ENCODE results near the gene ASB18.

The ASB18 gene

DNA sequence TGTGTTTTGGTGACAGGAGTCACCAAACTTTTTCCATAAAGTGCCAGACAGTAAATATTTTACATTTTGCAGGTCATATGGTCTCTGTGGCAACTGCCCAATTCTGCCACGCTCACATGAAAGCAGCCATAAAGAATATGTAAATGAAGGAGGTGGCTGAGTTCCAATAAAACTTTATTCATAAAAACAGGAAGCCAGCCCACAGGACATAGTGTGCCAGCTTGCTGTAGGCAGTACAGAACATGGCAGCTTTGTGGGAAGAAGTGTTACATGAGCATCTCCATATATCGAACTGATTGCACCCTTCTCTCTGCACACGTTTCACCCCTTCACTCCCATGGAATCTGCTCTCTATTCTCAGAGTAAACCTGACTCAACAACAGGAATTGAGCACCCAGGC lies 10.2 kb downstream of the ASB18 start:
- TF ChIP-seq, protein P1, sequence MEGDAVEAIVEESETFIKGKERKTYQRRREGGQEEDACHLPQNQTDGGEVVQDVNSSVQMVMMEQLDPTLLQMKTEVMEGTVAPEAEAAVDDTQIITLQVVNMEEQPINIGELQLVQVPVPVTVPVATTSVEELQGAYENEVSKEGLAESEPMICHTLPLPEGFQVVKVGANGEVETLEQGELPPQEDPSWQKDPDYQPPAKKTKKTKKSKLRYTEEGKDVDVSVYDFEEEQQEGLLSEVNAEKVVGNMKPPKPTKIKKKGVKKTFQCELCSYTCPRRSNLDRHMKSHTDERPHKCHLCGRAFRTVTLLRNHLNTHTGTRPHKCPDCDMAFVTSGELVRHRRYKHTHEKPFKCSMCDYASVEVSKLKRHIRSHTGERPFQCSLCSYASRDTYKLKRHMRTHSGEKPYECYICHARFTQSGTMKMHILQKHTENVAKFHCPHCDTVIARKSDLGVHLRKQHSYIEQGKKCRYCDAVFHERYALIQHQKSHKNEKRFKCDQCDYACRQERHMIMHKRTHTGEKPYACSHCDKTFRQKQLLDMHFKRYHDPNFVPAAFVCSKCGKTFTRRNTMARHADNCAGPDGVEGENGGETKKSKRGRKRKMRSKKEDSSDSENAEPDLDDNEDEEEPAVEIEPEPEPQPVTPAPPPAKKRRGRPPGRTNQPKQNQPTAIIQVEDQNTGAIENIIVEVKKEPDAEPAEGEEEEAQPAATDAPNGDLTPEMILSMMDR (IDR thresholded peaks at IDR 0.05; ENCODE audit: low read depth, low read length), result no peak
- no peak for DNase-seq (ENCODE audit: extremely low read depth, low read depth)

DNA sequence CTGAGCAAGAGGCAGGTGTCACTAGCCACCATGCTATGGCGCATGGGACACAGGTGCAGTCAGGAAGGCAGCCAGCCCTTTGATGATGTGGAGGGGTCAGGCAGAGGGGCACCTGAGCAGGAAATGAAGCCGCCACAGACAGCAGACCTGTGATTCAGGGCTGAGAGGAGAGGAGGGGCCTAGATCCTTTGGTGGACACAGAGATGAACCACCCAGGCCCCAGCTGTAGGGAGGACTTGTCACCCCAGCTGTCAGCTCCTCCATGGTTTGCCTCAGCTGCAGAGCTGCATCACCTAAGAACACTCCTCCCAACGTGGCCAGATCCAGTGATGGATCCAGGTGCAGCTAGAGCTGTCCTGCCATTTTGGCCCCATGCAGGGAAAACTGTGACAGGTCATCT lies 11.6 kb downstream of the ASB18 start:
- no peak for DNase-seq (ENCODE audit: extremely low read depth, low read depth)
- TF ChIP-seq, protein P1 (IDR thresholded peaks at IDR 0.05; ENCODE audit: low read depth, low read length), result no peak

DNA sequence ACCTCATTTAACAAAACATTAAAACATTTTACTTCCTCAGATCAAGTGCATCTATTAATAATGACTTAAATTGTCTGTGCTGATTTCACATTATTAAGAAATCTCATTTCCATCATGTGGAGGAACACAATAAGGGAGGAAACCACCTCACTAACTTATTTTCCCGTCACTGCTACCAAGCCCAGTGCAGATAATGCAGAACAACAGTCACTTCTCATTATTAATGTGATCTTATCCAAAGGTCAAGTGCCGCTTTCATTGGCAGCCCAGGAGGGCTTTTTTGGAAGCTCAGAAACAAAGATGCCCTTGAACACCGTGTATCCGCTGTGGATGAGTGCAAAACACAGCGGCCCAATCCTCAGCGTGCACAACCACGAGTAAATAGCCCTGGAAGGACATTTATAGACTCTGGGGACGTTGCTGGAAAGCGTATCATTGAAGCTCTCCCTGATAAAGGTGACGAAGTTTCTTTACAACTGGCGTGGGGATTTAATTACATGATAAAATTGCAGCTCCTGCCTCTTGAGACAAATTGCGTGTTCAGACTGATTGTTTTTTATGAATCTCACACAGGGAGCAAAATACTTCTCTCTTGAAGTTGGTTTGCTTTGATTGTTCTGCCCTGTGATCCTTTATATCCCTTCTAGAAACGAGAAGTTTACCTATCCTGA lies 13.2 kb downstream of the ASB18 start:
- DNase-seq (ENCODE audit: extremely low read depth, low read depth), result no peak
- TF ChIP-seq, protein P1 (IDR thresholded peaks at IDR 0.05; ENCODE audit: low read depth, low read length), result no peak

DNA sequence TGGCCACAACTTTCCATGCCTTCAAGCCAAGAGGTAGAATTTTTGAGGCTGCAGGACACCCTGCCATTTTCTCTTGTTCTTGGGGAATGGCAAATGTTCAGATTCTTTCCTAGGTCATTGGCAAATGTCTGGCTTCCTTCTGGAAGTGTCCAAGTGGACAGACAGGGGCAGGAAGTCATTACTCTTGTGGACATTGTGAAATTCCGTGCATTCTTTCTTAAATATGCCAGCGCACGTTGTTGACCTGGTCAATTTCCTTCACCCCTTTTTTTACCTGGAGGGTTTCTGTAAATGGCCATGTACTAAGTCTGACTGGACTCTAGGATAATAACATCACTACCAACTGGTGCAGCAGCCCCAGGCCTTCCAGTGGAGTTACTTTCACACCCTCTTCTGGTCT lies 13.9 kb downstream of the ASB18 start:
- DNase-seq (ENCODE audit: extremely low read depth, low read depth), result no peak
- TF ChIP-seq, protein P1 (IDR thresholded peaks at IDR 0.05; ENCODE audit: low read depth, low read length), result no peak

DNA sequence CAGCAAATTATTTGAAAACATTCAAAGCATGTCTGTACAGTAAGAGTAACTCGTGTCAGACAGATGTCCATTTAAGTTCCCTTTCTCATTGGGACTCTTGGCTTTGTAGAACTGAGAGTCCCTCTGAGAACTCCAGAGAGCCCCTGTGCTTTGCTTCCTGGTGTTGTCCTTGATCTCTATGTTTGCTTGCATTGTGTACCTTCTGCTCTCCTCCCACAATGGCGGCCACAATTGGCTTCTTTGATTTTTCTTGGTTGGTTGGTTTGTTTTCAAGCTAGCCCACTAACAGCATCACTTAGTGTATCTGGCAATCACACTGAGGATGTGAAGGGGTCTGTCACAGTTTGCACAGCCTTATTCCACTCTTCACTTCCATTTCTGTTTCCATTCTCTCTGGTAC lies 15.1 kb downstream of the ASB18 start:
- TF ChIP-seq, protein P1 (IDR thresholded peaks at IDR 0.05; ENCODE audit: low read depth, low read length), result no peak
- no peak for DNase-seq (ENCODE audit: extremely low read depth, low read depth)

DNA sequence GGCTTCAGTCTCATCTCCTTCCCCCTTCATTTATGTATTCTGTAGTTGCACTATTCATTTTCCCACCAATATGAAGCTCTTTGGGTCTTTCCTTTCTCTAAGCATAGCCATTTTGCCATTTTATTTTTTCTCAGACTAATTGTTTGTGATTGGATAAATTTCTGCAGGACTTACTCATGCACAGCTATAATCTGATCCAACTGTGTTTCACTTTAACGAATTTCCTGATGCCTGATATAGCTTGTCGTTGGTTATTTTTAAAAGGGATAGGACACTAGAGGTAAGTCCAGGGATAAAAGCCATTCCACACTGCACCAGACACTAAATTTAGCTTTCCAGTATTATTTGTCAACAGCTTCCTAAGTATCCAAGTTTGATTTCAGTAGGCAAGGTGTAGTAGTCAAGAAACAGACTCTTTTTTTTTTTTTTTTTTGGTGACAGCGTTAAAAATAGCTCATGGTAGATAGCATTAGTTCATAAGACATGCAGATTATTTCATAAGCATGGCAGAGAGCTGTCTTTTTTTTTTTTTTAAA lies 17.4 kb downstream of the ASB18 start:
- DNase-seq (ENCODE audit: extremely low read depth, low read depth), result peak; percentile 4
- TF ChIP-seq, protein P1 (IDR thresholded peaks at IDR 0.05; ENCODE audit: low read depth, low read length), result no peak

DNA sequence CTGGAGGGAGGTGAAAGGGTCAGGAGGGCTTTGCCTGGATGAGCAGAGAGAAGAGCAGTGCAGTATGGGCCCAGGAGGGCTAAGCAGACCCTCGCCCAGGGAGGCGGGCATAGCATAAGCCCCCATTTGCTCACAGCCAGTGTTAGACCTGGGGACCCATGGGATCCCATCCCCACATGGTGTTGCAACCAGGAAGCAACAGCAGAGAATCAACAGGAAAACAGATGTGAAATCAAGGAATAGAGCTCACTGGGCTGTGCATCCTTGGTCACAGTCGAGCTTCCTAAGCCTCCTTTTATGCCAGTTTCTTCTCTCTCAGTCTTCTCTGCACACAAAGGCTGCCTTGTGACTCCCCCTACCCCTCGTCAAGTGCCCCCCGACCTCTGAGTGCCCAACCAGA lies 19.9 kb downstream of the ASB18 start:
- TF ChIP-seq, protein P1 (IDR thresholded peaks at IDR 0.05; ENCODE audit: low read depth, low read length), result no peak

More for the DNA sequence above, 19.9 kb downstream of the ASB18 start:
- no peak for DNase-seq (ENCODE audit: extremely low read depth, low read depth)

All from AG09319 (cell line).